Vagina (tissue), 2 donors: ENCODE data around the gene SPSB1.

Experiments
- POLR2AphosphoS5 ChIP-seq, 2 donors: sonication (generic); formaldehyde crosslinking; IDR thresholded peaks; one replicate each; pipeline ENCODE4 v1.9.0; 2017; ENCODE audit warnings: antibody characterized with exemption in 2 of 2, mild to moderate bottlenecking in 2 of 2, low read depth in 1 of 2; ENCODE audit not compliant: insufficient read depth in 1 of 2
- TF ChIP-seq, protein P1 (sequence below), 3 experiments: fragments of 450-650 bp in 2 of 3; fragments of 200-600 bp in 1 of 3; sonication (generic) in 1 of 3; IDR thresholded peaks; one replicate each; pipeline ENCODE4 v1.5.1; 2017 to 2019; ENCODE audit warnings: antibody characterized with exemption in 3 of 3, mild to moderate bottlenecking in 2 of 3, moderate library complexity in 2 of 3

DNA sequence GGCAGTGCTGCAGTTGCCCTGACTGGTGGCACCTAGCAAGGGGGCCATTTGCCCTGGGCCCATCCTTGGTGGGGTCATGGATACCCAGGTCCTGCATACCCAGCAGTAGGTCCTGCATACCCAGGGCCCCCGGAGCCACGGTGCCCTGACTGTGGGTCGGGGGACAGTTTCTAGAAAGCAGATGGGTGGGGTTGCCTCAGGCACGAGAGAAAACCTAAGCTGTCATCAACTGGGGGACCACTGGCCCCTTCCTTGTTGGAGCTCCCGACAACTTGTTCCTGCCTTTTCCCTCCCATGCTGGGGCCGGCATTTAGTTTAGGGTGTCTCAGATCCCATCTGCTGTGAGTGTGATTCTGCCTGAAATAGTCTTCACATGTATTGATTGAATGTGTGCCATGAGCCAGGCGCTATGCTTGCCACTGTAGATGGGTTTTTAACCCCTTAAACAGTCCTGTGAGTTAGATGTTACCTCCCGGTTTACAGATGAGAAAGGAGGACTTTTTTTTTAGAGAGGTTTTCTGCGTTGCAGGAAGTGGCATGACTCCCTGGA is 15.6 kb downstream of the SPSB1 start:
- TF ChIP-seq, protein P1, sequence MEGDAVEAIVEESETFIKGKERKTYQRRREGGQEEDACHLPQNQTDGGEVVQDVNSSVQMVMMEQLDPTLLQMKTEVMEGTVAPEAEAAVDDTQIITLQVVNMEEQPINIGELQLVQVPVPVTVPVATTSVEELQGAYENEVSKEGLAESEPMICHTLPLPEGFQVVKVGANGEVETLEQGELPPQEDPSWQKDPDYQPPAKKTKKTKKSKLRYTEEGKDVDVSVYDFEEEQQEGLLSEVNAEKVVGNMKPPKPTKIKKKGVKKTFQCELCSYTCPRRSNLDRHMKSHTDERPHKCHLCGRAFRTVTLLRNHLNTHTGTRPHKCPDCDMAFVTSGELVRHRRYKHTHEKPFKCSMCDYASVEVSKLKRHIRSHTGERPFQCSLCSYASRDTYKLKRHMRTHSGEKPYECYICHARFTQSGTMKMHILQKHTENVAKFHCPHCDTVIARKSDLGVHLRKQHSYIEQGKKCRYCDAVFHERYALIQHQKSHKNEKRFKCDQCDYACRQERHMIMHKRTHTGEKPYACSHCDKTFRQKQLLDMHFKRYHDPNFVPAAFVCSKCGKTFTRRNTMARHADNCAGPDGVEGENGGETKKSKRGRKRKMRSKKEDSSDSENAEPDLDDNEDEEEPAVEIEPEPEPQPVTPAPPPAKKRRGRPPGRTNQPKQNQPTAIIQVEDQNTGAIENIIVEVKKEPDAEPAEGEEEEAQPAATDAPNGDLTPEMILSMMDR (IDR thresholded peaks at IDR 0.05): no peak
- no peak for TF ChIP-seq POLR2AphosphoS5 (IDR thresholded peaks at IDR 0.05; ENCODE audit: insufficient read depth in 1 of 2, low read depth in 1 of 2)
